SHP77 treated with DMSO at 0.1 percent for 48 hours (cell line): ENCODE results near the gene UCK1.

ENCODE experiments used
- DNase-seq: peaks from one replicate; lab custom pipeline; 2025; lab: John Stamatoyannopoulos, UW

The UCK1 gene

DNA sequence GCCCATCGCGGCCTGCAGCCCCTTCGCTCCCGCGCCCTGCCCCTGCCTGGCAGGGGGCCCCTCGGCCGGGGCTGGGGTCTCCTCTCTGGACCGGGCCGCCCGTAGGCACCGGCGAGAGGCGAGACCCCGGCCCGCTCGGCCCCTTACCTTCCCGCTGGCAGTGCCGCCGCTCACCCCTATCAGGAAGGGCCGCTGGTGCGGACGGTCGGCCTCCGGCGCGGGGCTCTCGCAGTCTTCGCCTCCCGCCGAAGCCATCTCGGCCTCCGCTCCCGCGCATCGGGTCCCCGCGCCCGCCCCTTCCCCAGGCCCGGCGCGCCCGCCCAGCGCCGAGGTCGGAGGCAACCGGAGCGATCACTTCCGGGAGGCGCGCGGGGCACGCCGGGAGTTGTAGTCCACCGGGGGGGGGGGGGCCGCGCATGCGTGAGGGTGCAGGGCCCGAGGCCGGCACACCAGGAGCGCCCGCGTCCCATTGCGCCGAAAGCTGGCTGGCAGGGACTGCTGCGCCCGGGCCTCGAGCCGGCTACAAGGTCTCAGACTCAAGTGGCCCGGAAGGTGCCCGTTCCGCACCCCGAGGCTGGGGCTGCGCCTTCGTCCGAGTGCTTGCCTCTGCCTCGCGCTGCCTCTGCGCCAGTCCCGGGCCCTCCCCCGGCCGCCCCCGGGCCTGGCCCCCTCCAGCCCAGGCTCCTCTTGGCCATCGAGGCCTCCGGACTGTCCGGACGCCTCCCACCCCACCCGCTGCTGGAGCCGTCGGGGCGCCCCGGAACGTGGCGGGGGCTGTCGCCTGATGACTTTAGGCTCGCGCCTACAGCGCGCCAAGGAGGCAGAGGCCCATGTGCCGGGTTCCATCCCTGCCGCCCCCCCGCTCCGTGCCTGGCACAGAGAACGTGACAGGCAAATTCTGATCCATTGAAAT lies at the start of gene UCK1:
TSS of gene UCK1 (minus strand) at position 344 of the 913 bp plus-strand sequence. CDS start at position 255, 89 bp downstream.
- DNase-seq = no peak

GRCh38 chr9:131580358-131580757 lies 49.3 kb upstream of the UCK1 start:
- DNase-seq = no peak

GRCh38 chr9:131579789-131580211 lies 48.7 kb upstream of the UCK1 start:
- DNase-seq = no peak

DNA sequence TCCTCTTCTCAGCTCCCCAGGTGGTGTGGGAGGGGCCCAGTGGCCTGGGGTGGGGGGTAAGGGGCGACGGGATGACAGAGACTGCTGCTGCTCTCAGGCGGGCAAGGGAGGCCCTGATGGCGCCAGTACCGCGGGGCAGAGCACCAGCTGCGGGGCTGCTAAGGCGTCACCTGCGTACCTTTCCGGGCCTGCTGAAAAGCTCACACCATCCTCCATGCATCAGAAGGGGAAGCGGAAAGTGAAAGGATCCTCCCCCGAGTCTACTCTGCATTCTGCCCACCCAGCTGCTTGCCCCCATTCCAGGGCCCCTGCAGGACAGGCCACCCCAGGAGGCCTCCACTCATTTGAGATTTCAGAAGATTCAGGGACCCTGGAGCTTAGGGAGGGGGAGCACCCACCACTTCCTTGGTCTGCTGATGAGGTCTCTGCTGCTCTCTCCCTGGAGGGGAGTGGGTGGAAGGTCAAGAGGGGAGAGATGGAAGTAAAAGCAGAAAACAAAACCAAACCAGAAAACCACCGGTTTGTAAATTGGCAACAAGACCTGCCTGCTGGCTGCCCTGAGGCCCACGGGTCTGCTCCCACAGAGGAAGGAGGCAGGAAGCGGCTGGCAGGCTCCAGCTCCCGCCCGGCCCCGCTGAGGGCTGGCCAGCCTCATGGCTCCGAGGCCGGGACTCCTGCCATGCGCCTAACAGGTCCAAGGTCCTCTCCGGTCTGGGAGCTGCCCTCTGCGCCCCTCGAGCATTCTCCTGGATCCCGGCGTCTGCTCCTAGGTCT lies 47.9 kb upstream of the UCK1 start:
- DNase-seq = no peak

- no peak for DNase-seq
These were observed 47.0 kb upstream of the UCK1 start for GRCh38 chr9:131578021-131578420.

DNA sequence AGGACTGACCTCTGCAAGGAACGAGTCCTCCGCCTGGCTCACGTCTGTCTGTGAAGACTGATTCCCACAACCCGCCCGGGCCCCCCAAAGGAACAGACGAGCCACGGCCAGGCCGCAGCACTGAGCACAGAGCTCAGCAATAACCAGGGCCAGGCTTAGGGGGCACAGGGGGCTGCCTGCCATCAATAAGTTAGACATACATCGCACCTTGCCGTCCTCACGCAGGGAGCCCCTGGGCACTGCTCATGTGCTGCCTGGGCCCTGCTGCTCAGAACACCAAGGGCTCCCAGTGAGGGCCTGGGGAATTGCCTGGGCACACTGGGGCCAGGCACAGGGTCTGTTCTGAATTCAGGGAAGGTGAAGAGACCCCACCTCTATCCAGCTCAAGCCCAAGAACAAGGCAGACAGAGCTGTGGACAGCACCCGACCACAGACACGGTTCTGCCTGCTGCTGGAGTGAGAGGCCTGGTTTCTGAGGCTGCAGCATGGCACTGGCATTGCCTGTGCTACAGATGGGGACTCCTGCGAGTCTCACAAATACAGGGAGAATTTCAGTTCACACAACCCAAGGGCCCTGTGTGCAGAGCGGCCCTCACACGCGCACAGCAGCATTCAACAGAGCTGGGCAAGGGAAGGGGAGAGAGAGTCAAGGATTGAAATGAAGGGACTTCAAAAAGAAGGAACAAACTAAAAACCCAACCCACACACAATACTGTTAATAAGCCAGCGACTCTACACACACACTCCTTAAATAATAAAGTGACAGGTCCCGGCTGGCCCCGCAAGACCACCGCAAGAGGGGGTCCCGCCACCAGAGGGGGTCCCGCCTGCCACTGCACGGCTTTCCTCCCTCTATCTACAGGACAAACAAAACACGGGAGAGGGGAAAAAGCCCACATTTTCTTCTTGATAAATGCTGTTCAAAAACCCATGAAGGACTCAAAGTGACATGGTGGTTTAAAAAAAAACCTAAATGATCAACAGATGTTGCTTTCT lies 46.2 kb upstream of the UCK1 start:
- DNase-seq = no peak

GRCh38 chr9:131575946-131576853 lies 45.1 kb upstream of the UCK1 start:
- DNase-seq = no peak

- no peak for DNase-seq
These were observed 43.9 kb upstream of the UCK1 start for GRCh38 chr9:131574730-131575640.

DNA sequence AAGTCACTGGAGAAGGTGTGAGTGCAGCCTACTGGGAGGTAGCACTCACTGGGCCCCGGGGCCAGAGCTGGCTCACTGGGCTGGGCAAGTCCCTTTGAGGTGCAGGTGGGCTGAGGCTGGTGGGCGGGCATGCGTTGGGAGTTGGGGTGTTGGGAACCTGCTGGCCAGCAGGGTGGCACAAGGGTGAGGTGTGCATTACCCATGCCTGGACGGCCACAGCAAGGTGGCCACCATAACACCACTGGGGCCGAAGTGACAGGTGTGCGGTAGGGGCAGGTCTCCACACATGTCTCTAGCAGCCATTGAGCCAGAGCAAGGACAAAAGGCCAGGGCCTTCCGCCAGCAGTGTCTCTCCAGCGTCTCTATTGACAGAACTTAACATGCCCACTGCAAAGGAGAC lies 36.8 kb upstream of the UCK1 start:
- DNase-seq = no peak

GRCh38 chr9:131566158-131566557 lies 35.1 kb upstream of the UCK1 start:
- DNase-seq = no peak

GRCh38 chr9:131565369-131565768 lies 34.3 kb upstream of the UCK1 start:
- no peak for DNase-seq

DNA sequence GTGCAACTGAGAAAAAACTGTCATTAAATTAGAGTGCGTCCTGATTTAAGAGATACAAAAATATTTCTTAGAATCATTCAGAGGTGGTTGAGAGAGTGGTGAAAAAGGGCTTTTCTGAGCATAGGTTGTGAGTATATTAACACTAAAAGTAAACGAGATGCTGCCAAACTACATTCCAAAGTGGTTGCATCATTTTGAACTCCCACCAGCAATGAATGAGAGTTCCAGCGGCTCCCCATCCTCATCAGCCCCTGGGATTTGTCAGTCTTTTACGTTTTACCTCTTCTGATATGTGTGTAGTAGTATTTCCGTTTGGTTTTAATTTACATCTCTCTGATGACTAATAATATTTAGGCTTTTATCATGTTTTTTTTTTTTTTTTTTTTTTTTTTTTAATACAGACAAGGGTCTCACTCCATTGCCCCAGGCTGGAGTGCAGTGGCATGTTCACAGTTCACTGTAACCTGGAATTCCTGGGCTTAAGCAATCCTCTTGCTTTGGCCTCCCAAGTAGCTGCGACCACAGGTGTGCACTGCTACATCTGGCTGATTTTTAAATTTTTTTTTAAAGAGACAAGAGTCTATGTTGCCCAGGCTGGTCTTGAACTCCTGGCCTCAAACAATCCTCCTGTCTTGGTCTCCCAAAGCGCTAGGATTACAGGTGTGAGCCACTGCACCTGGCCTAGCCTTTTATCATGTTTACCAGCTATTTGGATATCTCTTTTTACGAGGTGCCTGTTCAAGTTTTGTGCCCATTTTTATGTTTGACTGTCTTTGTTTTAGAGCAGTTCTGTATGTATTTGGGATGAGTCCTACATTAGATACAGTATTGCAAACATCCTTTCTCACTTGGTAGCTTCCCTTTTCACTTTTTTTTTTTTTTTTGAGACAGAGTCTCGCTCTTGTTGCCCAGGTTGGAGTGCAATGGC lies 31.2 kb upstream of the UCK1 start:
- DNase-seq = no peak

DNA sequence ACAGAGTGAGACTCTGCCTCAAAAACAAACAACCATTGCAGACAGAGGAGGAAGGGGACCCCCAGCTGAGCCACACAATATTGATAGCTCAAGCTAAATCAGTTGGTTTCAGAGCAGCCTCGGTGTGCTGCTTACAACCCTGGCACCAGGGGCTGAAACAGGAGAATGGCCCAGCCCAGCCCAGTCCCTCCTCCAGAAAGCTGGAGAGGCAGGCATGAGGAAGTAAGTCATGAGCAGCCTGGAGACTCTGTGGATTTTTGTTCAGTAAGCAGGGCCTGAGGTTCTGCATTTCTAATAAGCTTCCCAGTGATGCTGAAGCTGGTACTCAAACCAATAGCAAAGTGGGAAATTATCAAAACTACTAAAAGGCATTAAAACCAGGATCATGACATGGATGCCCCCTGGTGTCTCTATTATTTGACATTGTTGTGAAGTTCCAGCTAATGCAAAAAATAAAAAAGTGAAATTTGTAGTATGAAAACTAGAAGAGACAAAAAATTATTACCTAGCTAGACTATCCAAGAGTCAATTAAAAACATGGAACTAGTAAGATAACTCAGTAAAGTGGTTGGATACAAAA lies 28.4 kb upstream of the UCK1 start:
- DNase-seq = no peak

DNA sequence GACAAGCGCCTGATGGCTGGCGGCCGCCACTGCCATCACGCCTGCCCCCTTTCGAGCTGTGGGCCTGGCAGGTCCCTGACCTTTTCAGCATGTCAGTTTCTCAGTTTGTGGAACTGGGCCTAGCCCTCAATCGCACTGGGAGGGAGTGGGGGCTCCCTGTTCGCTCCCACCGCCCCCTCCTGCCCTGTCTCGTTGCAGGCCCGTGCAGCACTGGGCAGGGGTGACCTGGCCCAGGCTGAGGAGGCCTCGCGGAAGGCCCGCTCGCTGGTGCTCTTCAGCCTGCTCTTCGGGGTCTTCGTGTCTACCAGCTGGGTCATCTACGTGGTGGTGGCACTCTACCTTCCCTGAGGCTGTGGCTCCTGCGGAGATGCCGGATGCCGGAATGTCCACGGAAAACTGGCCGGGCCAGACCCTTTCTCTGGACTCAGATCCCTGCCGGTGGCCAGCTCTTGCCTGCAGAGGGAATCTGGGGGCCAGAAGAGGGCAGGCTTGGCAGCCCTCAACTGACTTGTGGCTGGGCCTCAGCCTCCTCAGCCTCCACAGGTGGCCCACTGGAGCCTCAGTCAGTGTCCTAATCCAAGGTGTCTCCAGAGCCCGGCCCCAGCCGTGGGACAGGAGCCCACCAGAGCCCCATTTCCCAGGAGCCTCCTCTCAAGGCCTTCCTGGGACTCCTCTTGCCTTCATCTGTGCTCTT lies 26.9 kb upstream of the UCK1 start:
- DNase-seq = no peak

DNA sequence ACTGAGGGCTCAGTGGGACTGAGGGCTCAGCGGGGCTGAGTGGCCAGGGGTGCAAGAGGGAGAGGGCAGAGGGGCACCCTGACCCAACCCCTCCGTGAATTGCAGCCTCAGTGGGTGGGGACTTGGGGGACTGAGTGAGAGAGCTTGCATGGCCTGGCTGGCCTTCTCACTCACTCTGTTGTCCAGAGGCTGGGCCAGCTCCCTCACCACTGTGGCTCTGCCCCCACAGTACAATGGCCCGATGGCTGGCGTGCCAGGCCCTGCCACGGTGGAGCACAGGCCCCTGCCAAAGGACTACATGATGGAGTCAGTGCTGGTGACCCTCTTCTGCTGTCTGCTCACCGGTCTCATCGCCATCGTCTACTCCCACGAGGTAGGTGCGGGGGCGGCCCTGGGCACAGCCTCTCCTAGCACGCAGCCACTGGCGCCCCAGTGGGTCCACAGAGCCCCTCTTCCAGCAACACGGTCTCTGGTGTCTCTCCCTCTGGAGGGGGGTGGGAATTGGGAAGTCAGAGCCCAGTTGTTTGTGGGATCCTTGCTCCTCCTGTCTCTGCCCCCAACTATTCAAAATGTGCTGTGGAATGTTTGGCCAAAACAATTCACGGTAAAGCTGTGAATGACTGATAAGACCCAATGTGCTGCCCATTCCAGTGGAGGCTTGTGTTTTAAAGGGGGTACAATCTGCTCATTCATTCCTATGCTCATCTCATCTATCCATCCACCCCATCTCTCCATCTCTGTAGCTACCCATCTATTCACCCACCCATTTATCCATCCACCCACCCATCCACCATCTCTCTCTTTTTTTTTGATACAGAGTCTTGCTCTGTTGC lies 25.0 kb upstream of the UCK1 start:
- DNase-seq = no peak

DNA sequence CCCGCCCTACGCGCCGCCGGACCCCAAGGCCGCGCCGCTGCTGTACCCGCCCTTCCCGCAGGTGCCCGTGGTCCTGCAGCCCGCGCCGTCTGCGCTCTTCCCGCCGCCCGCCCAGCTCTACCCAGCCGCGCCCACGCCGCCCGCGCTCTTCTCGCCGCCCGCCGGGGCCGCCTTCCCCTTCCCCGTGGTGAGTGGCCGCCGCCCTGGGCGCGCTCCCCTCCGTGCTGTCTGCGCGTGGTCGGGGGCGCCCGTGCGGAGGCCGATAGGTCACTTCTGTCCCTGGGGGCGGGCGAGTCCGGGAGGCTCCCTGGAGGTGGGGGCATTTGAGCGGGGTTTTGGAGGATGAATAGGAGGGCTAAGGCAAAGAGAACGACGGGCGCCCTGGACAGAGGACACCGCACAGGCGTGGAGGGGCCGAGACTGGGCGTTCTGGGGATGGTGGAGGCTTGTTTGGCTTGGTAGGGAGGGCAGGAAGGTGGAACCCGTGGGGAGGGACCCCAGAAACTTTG lies 23.8 kb upstream of the UCK1 start:
- DNase-seq = no peak
